Measurements from ENCODE around the gene FCRLB. TPM values are rescaled to one million over a fixed set of nuclear protein-coding genes. Genes with fewer than 3 reads are reported as not detected.
"Not testable (repeated sequence)": the region's sequence is repeated elsewhere in the genome, so short reads cannot be mapped to it uniquely, and the experiment has no call there.

FCRLB gene
- total RNA-seq, 1 donor, result 4.3 TPM

DNA sequence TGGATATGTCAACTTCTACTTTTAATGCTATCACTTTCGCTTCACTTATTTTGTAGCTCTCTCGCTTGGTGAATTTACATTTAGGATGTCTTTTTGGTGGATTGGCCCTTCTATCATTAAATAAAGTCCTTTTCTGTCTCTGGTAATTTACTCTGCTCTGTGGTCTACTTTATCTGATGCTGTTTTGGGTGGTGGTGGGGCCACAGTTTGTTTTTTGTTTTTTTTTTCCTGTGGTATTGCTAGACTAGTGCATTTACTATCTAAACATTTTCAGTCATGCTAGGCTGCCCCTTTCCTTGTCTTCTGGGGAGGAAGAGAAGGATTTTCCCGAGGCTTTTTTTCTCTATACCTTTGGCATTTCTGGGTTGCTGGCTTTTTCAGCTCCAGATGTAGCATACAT is 32.4 kb upstream of the FCRLB start:
- TF ChIP-seq, protein P1, sequence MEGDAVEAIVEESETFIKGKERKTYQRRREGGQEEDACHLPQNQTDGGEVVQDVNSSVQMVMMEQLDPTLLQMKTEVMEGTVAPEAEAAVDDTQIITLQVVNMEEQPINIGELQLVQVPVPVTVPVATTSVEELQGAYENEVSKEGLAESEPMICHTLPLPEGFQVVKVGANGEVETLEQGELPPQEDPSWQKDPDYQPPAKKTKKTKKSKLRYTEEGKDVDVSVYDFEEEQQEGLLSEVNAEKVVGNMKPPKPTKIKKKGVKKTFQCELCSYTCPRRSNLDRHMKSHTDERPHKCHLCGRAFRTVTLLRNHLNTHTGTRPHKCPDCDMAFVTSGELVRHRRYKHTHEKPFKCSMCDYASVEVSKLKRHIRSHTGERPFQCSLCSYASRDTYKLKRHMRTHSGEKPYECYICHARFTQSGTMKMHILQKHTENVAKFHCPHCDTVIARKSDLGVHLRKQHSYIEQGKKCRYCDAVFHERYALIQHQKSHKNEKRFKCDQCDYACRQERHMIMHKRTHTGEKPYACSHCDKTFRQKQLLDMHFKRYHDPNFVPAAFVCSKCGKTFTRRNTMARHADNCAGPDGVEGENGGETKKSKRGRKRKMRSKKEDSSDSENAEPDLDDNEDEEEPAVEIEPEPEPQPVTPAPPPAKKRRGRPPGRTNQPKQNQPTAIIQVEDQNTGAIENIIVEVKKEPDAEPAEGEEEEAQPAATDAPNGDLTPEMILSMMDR (IDR thresholded peaks at IDR 0.05; ENCODE audit: insufficient read depth, low read depth, low read length), result no peak
- no peak overlapping the region for H3K4me3 ChIP-seq (ENCODE audit: low read depth, low read length)
- no peak for DNase-seq (ENCODE audit: low read depth)

DNA sequence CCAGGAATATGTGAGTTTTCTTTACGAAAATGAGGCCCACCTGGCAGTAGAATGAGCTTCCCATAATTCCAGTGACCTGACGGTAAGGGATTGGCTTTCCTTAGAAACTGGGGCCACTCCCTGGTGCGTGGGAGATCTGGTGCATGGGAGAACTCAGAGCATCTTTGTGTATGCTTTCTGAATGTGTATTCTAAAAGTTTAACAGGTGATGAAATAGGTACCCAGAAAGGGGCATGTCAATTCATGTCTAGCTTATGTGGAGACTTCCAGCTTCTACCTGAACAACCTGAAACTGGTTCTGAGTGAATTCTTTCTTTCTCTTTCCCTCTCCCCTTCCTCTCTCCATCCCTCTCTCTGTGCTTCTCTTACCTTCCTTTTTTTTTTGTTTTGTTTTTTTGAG is 29.5 kb upstream of the FCRLB start:
- no peak overlapping the region for H3K4me3 ChIP-seq (ENCODE audit: low read depth, low read length)
- TF ChIP-seq, protein P1 (IDR thresholded peaks at IDR 0.05; ENCODE audit: insufficient read depth, low read depth, low read length), result no peak
- no peak for DNase-seq (ENCODE audit: low read depth)

- H3K4me3 ChIP-seq (ENCODE audit: low read depth, low read length); DNase-seq (ENCODE audit: low read depth): not testable (repeated sequence)
Measured at GRCh38 chr1:161693020-161693712, 28.2 kb upstream of the FCRLB start.

GRCh38 chr1:161698302-161698701 is 23.0 kb upstream of the FCRLB start:
- not testable (repeated sequence) for DNase-seq (ENCODE audit: low read depth); H3K4me3 ChIP-seq (ENCODE audit: low read depth, low read length)

DNA sequence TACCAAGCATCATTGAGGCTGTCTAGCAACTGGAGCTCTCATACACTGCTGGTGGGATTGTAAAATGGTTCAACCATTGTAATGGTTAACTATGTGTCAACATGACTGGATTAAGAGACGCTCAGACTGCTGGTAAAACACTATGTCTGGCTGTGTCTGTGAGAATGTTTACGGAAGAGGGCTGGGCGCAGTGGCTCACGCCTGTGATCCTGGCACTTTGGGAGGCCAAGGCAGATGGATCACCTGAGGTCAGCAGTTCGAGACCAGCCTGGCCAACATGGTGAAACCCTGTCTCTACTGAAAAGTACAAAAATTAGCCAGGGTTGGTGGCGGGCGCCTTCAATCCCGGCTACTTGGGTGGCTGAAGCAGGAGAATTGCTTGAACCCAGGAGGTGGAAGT is 19.1 kb upstream of the FCRLB start:
- TF ChIP-seq, protein P1 (IDR thresholded peaks at IDR 0.05; ENCODE audit: insufficient read depth, low read depth, low read length), result no peak
- peak; percentile 10 for DNase-seq (ENCODE audit: low read depth)
- H3K4me3 ChIP-seq (ENCODE audit: low read depth, low read length), result no peak overlapping the region

DNA sequence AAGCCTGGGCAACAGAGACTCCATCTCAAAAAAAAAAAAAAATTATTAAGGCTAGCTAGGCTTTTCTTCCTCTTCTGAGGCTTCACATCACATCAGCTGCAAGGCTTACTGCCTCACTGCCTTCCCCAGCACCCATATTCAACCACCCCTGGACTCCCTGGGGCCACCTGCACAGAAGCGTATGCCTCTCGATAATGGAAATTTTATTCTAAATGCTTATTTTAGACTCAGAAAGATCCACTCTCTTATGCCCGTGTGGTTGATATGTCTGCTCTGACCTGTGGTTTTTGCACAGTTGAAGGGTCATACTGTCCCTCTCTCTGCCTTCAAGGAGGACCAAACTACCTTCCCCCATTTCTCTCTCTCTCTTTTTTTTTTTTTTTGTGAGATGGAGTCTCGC is 15.8 kb upstream of the FCRLB start:
- H3K4me3 ChIP-seq (ENCODE audit: low read depth, low read length), result no peak overlapping the region
- TF ChIP-seq, protein P1 (IDR thresholded peaks at IDR 0.05; ENCODE audit: insufficient read depth, low read depth, low read length), result no peak
- no peak for DNase-seq (ENCODE audit: low read depth)

DNA sequence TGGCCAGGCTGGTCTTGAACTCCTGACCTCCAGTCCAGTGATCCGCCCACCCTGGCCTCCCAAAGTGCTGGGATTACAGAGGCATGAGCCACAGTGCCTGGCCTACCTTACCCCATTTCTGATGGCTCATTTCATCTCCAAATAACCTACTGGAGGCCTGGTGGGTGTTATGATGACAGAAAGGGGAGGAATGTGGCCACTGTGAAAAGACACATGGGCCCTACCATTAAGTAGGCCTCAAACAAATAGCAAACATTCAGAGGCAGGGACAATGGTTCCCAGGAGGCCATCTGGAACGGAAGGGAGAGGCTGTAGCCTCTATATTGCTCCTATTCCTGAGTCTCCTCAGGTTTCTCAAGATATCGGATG is 15.2 kb upstream of the FCRLB start:
- no peak for DNase-seq (ENCODE audit: low read depth)
- no peak overlapping the region for H3K4me3 ChIP-seq (ENCODE audit: low read depth, low read length)
- TF ChIP-seq, protein P1 (IDR thresholded peaks at IDR 0.05; ENCODE audit: insufficient read depth, low read depth, low read length), result no peak

All from fibroblast of villous mesenchyme (primary cell).